KG1 (cell line): ENCODE measurements around the gene XDH.
A peak's percentile ranks its signal among the peaks of the same experiment; 100 is the strongest.

Experiments used
- DNase-seq: peaks from one replicate; lab custom pipeline; 2025; lab: John Stamatoyannopoulos, UW

The XDH gene

GRCh38 chr2:31365348-31365747 lies 49.2 kb downstream of the XDH start:
- no peak for DNase-seq

GRCh38 chr2:31363956-31364750 lies 50.4 kb downstream of the XDH start:
- no peak for DNase-seq

- no peak for DNase-seq
Observed at GRCh38 chr2:31362581-31362980, 52.0 kb downstream of the XDH start.

DNA sequence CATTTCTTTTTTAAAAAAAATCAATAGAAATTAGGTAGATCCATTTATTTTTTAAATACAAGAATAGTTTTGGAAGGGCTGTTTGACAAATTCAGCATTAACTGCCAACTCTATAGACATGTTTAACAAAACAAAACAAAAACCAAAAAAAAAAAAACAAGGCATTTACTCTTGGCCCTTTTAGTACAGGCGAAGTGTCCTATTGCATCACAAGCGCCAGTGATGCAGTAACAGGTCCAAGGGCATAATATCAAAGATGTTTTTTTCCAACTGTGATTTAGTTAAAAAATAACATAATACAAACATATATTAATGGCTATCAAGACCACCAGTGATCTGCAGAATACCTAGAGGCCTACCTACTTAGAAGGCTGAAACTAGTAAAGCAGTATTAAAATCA lies 55.3 kb downstream of the XDH start:
- DNase-seq, result no peak

DNA sequence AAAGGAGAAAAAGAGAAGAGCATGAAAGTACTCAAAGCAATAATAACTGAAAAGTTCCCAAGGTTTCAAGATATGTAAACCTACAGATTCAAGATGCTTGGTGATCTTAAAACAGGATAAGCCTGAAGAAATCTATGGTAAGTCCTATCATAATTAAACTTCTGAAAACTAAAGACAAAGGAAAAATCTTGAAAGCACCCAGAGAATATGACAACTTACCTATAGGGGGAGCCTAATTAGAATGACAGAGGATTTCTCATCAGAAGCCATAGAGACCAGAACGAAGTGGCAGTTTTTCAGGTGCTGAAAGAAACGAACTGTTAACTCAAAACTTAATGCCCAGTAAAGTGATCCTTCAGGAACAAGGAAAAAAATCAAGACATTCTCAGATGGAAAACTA lies 59.7 kb downstream of the XDH start:
- DNase-seq, result no peak

GRCh38 chr2:31353179-31353578 lies 61.4 kb downstream of the XDH start:
- DNase-seq, result no peak

DNA sequence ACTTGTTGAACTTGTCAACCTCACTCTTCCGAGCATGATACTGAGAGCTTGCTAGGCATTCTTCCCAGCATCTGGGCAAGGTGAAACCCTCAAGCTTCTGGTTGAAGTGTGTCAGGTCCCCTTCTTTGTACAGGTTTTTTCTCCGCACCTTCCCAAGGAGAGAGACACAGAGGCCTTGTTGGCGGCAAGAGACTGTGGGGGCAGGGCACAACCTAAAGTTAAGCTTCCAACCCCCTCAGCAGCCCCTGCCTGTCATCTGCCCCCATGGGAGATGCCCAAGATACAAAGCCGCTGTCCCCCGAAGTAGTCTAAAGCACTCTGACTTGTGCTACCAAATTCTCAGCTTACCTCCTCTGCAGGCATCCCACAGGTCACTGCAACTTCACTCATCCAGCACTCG lies 64.9 kb downstream of the XDH start:
- DNase-seq, result no peak

DNA sequence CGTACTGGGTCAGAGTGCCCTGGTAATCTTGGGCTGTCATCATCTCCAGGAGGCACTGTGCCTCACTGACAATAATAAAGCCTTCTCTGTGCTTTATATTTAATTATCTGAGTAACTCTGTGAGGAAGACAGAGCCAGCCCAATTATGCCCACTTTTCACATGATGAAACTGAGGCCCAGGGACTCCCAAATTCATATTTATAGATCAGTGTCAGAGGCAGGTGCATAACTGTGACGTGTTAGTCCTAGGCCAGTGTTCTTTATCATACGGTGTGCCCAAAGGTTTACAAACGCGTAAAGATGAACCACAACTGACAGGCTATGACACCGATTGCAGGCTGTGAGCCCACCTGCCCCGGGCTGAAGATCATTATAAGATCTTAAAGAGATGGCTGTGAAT lies 65.4 kb downstream of the XDH start:
- no peak for DNase-seq

GRCh38 chr2:31348618-31349017 lies 65.9 kb downstream of the XDH start:
- DNase-seq, result no peak

GRCh38 chr2:31347750-31348149 lies 66.8 kb downstream of the XDH start:
- DNase-seq, result no peak

DNA sequence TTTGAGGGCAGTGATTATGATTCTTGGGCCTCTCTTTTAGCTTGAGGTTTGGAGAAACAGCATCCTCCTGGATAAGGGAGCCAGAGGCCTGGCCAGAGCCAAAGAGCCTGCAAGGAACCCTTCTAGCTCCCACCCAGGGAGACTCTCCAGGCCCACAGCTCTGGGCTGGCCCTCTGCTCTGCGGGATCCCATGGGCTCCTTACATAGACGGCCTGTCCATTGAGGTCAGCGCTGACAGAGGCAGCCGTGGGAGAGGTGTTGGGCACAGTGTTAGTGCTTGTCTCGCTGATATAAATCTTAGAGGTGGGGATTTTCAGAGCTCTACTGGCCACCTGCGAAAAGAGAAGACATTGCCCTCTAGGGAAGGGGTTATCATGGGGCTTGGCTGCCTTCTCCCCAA lies 67.2 kb downstream of the XDH start:
- DNase-seq, result no peak

DNA sequence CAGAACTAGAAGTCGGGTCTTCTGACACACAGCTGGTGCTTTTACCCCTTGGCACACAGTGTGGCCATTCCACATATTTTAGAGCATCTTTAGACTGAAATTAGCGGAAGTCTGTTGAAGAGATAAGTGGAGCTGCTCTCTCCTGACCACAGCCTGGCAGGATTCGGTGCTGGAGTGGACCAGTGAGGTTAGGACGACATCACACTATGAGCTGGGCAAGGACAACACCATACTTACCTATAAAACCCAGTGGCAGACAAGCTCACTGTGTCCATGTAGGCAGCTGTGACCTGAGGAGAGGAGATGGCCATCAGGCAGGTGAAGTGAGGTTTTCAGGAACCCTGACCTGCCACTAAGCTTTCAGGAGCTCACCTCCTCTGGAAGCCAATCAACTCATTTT lies 70.1 kb downstream of the XDH start:
- DNase-seq, result no peak

GRCh38 chr2:31341351-31341750 lies 73.2 kb downstream of the XDH start:
- no peak for DNase-seq

- no peak for DNase-seq
Observed at GRCh38 chr2:31339696-31340095, 74.8 kb downstream of the XDH start.

- no peak for DNase-seq
Observed at GRCh38 chr2:31337860-31338259, 76.7 kb downstream of the XDH start.

- DNase-seq, result no peak
Observed at GRCh38 chr2:31337197-31337596, 77.3 kb downstream of the XDH start.

GRCh38 chr2:31335921-31336585 lies 78.5 kb downstream of the XDH start:
- DNase-seq, result no peak

DNA sequence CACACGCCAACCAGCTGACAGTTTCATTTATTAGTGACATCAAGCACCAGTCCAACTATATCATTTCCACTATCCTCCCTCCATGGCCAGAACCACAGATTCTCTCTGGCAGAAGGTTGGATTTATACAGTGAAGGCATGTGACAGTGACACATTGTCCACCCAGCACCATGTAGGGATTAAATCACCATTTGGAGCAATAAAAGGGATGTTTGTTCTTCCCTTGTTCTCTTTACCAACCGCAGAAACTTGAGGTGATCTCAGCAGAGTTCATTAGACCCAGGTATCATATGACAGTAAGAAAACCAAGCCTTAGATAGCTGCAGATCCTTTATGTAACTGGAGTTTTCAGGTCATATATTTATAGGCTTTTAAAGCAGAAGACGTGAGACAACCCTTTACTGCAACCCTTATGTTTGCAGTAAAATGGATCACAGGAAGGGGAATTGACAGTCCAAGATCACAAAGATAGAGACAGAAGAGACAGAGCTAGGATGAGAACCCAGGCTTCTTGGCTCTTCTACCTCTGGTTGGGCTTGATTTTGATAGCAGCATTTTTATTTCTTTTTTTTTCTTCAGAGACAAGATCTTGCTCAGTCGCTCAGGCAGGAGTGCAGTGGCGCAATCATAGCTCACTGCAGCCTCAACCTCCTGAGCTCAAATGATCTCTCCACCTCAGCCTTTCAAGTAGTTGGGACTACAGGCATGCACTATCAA lies 80.1 kb downstream of the XDH start:
- no peak for DNase-seq

DNA sequence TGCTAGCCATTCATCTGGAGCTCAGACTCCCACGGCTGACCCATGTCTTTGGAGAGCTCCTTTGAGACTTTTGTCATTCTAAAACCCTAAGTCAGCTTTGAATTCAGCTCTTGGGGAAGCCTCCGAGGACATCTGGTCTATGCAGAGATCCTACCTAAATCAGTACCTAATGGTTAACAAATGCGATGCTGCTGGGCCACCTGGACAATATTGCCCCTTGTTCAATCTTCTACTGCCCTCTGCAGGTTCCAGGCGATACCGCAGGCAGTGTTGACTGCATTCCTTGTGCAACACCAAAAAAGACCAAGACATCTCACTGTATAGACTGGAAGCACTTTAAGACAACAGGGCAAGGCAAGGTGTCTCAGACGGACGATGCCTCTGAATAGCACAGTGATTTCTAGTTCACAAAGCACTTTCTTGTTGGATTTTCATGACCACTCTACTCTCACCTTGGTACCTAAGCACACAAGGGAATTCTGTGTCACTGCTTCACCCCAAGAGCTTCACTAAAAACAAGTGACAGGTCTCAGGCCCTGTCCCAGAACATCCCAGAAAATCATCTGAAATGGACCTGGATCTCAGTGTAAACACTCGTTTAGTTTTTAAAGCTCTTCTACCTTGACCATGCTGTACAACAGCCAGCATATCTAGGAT lies 80.9 kb downstream of the XDH start:
- DNase-seq, result peak; percentile 35

DNA sequence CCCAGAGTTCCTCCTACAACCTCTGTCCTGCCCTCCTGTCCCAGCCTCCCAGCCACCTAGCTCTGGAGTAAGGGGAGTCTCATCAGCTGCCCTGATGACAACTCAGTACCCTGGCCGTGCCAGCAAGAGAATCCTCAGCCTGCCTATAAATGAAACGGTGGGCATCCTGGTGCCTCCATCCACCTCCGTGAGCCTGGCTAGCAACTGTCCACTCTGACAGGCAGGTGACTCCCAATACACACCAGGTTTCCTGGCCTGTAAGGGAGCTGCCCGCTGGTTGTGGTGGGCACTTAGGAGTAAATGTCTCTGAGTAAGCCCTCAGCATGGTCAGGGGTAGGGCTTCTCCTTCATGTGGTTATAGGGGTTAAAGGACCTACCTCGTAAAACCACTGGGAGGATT lies 81.5 kb downstream of the XDH start:
- DNase-seq, result no peak

GRCh38 chr2:31332521-31332920 lies 82.0 kb downstream of the XDH start:
- no peak for DNase-seq

- no peak for DNase-seq
Observed at GRCh38 chr2:31331156-31331555, 83.4 kb downstream of the XDH start.
